Left ventricle myocardium inferior (tissue), 1 donor: ENCODE results near the gene C20orf144. TPM values are rescaled to one million over a fixed set of nuclear protein-coding genes. Genes with fewer than 3 reads are reported as not detected.
A peak's percentile ranks its signal among the peaks of the same experiment; 100 is the strongest.

ENCODE experiments used
- DNase-seq: peaks from one replicate; pipeline ENCODE4 v3.0.0-alpha.2; 2020
- H3K27ac ChIP-seq: fragments of 200-600 bp; replicated peaks from 2 replicates; pipeline ENCODE4 v1.8.0; 2021
- H3K27me3 ChIP-seq: fragments of 200-600 bp; 2 replicates; pipeline ENCODE4 v1.8.0; 2021; ENCODE audit warnings: low read depth
- H3K36me3 ChIP-seq: fragments of 200-600 bp; 2 replicates; pipeline ENCODE4 v1.8.0; 2021
- H3K4me1 ChIP-seq: fragments of 200-600 bp; 2 replicates; pipeline ENCODE4 v1.8.0; 2021
- H3K4me3 ChIP-seq: fragments of 200-600 bp; 2 replicates; pipeline ENCODE4 v1.8.0; 2021; ENCODE audit warnings: mild to moderate bottlenecking, moderate library complexity
- H3K9me3 ChIP-seq: fragments of 200-600 bp; replicated peaks from 2 replicates; pipeline ENCODE4 v1.8.0; 2021
- CTCF ChIP-seq: fragments of 200-600 bp; IDR thresholded peaks from 2 replicates; pipeline ENCODE4 v1.8.0; 2021; ENCODE audit warnings: antibody characterized with exemption, mild to moderate bottlenecking, borderline replicate concordance
- intact Hi-C: fragments of 100-400 bp; cut with micrococcal nuclease; formaldehyde crosslinking; loops from one replicate; pipeline ENCODE4 v1.11.0; 2022
- total RNA-seq: library from RNA; stranded (reverse); fragmentation: NEBNext Ultra II Directional; extraction: Animal tissue kit (Norgen Biotek cat#: 25700); gene quantifications from one replicate; pipeline ENCODE4 v1.2.1, GENCODE V29; 2021
- donor health status: DM: no; HTN: yes; CAD: no; lungs with severe emphysema.

The C20orf144 gene
- total RNA-seq, 1 donor from 2014 or later: not detected

GRCh38 chr20:33663161-33664084, 1.3 kb downstream of the C20orf144 start:
- intact Hi-C loops: no loop called here
- Histone ChIP-seq H3K9me3 (no peaks in the 10 kb centered on the region), H3K4me1 (peaks cover 53% of the 10 kb centered on the region), H3K4me3 (peak overlapping the region; percentile 84), H3K27me3 (no peaks in the 10 kb centered on the region), H3K27ac (peak overlapping the region; percentile 85), H3K36me3 (peaks cover 22% of the 10 kb centered on the region)
- TF ChIP-seq CTCF: peak; percentile 15
- DNase-seq: peak; percentile 86

GRCh38 chr20:33664085-33664761, 2.1 kb downstream of the C20orf144 start:
- Histone ChIP-seq H3K36me3 (peaks cover 22% of the 10 kb centered on the region), H3K27ac (peak overlapping the region; percentile 85), H3K4me1 (peaks cover 57% of the 10 kb centered on the region), H3K9me3 (no peaks in the 10 kb centered on the region), H3K4me3 (peak overlapping the region; percentile 84), H3K27me3 (no peaks in the 10 kb centered on the region)
- intact Hi-C loops: no loop called here
- DNase-seq: peak; percentile 5
- no peak for TF ChIP-seq CTCF

GRCh38 chr20:33664762-33665144, 2.6 kb downstream of the C20orf144 start:
- H3K9me3 ChIP-seq: no peaks in the 10 kb centered on the region
- H3K36me3 ChIP-seq: peaks cover 20% of the 10 kb centered on the region
- H3K4me1 ChIP-seq: peaks cover 59% of the 10 kb centered on the region
- no peaks in the 10 kb centered on the region for H3K27me3 ChIP-seq
- no peak overlapping the region for H3K4me3 ChIP-seq
- peak; percentile 7 for DNase-seq
- intact Hi-C loops: no loop called here
- TF ChIP-seq CTCF: no peak
- no peak overlapping the region for H3K27ac ChIP-seq

- intact Hi-C loops: no loop called here
- peak; percentile 54 for TF ChIP-seq CTCF
- Histone ChIP-seq H3K4me1 (peaks cover 76% of the 10 kb centered on the region), H3K36me3 (peaks cover 28% of the 10 kb centered on the region), H3K27me3 (no peaks in the 10 kb centered on the region), H3K9me3 (no peaks in the 10 kb centered on the region), H3K27ac (peak within 1 kb of the TSS; percentile 89), H3K4me3 (peak within 1 kb of the TSS; percentile 74)
- DNase-seq: peak; percentile 98
Measured at GRCh38 chr20:33666293-33667244, 4.4 kb downstream of the C20orf144 start, which contains the start of gene ACTL10. TSS of gene ACTL10 (plus strand) at chr20:33666943. CDS start at chr20:33667498, 555 bp downstream.

- TF ChIP-seq CTCF: no peak
- peak overlapping the region; percentile 89 for H3K27ac ChIP-seq
- H3K27me3 ChIP-seq: no peaks in the 10 kb centered on the region
- intact Hi-C loops: no loop called here
- H3K4me1 ChIP-seq: peaks cover 83% of the 10 kb centered on the region
- H3K36me3 ChIP-seq: peaks cover 30% of the 10 kb centered on the region
- no peaks in the 10 kb centered on the region for H3K9me3 ChIP-seq
- peak; percentile 58 for DNase-seq
- H3K4me3 ChIP-seq: peak overlapping the region; percentile 74
Measured at GRCh38 chr20:33667245-33667675, 5.1 kb downstream of the C20orf144 start.
